HepG2 (cell line): Measurements from ENCODE around the gene KIF2C. TPM values are rescaled to one million over a fixed set of nuclear protein-coding genes. Genes with fewer than 3 reads are reported as not detected.
A peak's percentile ranks its signal among the peaks of the same experiment; 100 is the strongest.

Experiments
- ATAC-seq: fragments of 200-7000 bp; cut with Tn5 transposase; 3 replicates; pipeline ENCODE4 v1.9.1; 2020; ENCODE audit warnings: mild to moderate bottlenecking, moderate library complexity
- BruUV-seq: library from RNA; stranded (reverse); fragments of 400-500 nt; replicated peaks from 2 replicates; lab custom pipeline; 2021; lab: Mats Ljungman, UMichigan
- CTCF ChIA-PET: fragments of 300-600 bp; formaldehyde crosslinking; extraction: SDS; loops from one replicate; lab custom pipeline; 2021; ENCODE audit warnings: low total read pairs, inconsistent platforms, low intra/inter-chr PET ratio; lab: Yijun Ruan, JAX
- POLR2A ChIA-PET: fragments of 350-600 bp; sonication (Branson Sonifier 250); formaldehyde crosslinking; loops from one replicate; lab custom pipeline; 2020; ENCODE audit warnings: antibody characterized with exemption, inconsistent platforms; lab: Yijun Ruan, JAX
- DNase-seq: peaks from one replicate; pipeline ENCODE4 v3.0.0-alpha.2; 2015; ENCODE audit warnings: low spot score
- FAIRE-seq: peaks from 3 replicates; lab custom pipeline; 2011; peaks lifted over from hg19 to GRCh38; lab: Jason Lieb, UNC
- H2AFZ ChIP-seq: one replicate; pipeline ENCODE4 v1.6.1; 2011; ENCODE audit warnings: low read length, inconsistent platforms
- H3K27ac ChIP-seq: fragments of 300-600 bp; 3 replicates; pipeline ENCODE4 v1.8.0; 2011; ENCODE audit warnings: mixed run types, mild to moderate bottlenecking, mixed read lengths, low read length, inconsistent platforms; ENCODE audit not compliant: insufficient read depth; ENCODE audit errors: extremely low read length
- H3K27me3 ChIP-seq, 2 experiments: fragments of 200-600 bp in 1 of 2; 2 replicates in 1 of 2; 3 replicates in 1 of 2; pipeline versions ENCODE4 v1.6.0 to v1.8.0; 2011; ENCODE audit warnings: low read length in 2 of 2, mild to moderate bottlenecking in 2 of 2, moderate library complexity in 2 of 2, inconsistent platforms in 1 of 2; ENCODE audit not compliant: insufficient read depth in 2 of 2, control insufficient read depth in 1 of 2
- H3K36me3 ChIP-seq, 2 experiments: fragments of 200-600 bp in 1 of 2; replicated peaks in 1 of 2; 2 replicates in 1 of 2; 3 replicates in 1 of 2; pipeline versions ENCODE4 v1.5.1 to v1.8.0; 2011; ENCODE audit warnings: low read length in 2 of 2, inconsistent platforms in 1 of 2; ENCODE audit not compliant: insufficient read depth in 2 of 2, control insufficient read depth in 1 of 2
- H3K4me1 ChIP-seq: 2 replicates; pipeline ENCODE4 v1.5.1; 2012; ENCODE audit warnings: low read length, inconsistent platforms; ENCODE audit not compliant: insufficient read depth
- H3K4me2 ChIP-seq: 2 replicates; pipeline ENCODE4 v1.6.0; 2011; ENCODE audit warnings: low read depth, low read length, inconsistent platforms
- H3K4me3 ChIP-seq, 3 experiments: fragments of 200-600 bp in 1 of 3; sonication (generic), shearing (Covaris generic) in 1 of 3; replicated peaks in 1 of 3; 2 replicates each; pipeline ENCODE4 v1.5.1; 2011 to 2016; ENCODE audit warnings: low read length in 3 of 3, inconsistent platforms in 2 of 3, low read depth in 2 of 3, mild to moderate bottlenecking in 2 of 3, control low read depth in 1 of 3, mixed read lengths in 1 of 3; ENCODE audit not compliant: insufficient read depth in 1 of 3
- H3K79me2 ChIP-seq: one replicate; pipeline ENCODE4 v1.6.1; 2011; ENCODE audit warnings: low read length, inconsistent platforms; ENCODE audit not compliant: insufficient read depth
- H3K9ac ChIP-seq: 2 replicates; pipeline ENCODE4 v1.6.0; 2011; ENCODE audit warnings: mild to moderate bottlenecking, low read depth, low read length, inconsistent platforms; ENCODE audit not compliant: insufficient read depth
- H3K9me3 ChIP-seq: 2 replicates; pipeline ENCODE4 v1.5.1; 2012; ENCODE audit warnings: mild to moderate bottlenecking, low read length
- H4K20me1 ChIP-seq: 2 replicates; pipeline ENCODE4 v1.6.0; 2011; ENCODE audit warnings: inconsistent platforms, mild to moderate bottlenecking, low read length, moderate library complexity; ENCODE audit not compliant: insufficient read depth
- ASH2L ChIP-seq: fragments of 300-600, 200-600 bp; sonication (generic); IDR thresholded peaks from 2 replicates; pipeline ENCODE4 v1.7.0; 2017; ENCODE audit warnings: low read depth, mild to moderate bottlenecking, moderate library complexity, mixed read lengths, low read length; ENCODE audit not compliant: insufficient read length
- PATZ1 ChIP-seq: sonication (generic); formaldehyde crosslinking; IDR thresholded peaks from 2 replicates; pipeline ENCODE4 v1.4.0; 2020; ENCODE audit warnings: missing genetic modification reagents
- REST ChIP-seq, 2 experiments: IDR thresholded peaks; 2 replicates each; pipeline ENCODE4 v1.6.1; 2011 to 2012; ENCODE audit warnings: low read length in 2 of 2, borderline replicate concordance in 1 of 2, low read depth in 1 of 2, mild to moderate bottlenecking in 1 of 2, moderate library complexity in 1 of 2
- ZHX2 ChIP-seq, 2 experiments: sonication (generic) in 1 of 2; formaldehyde crosslinking in 1 of 2; IDR thresholded peaks; 2 replicates each; pipeline versions ENCODE4 v1.6.1 to v1.9.0; 2014 to 2022; ENCODE audit warnings: antibody characterized with exemption in 1 of 2, borderline replicate concordance in 1 of 2, inconsistent platforms in 1 of 2, low read depth in 1 of 2, missing genetic modification reagents in 1 of 2
- ZIK1 ChIP-seq: sonication (generic); formaldehyde crosslinking; IDR thresholded peaks from 2 replicates; pipeline ENCODE4 v1.5.0; 2020; ENCODE audit warnings: mild to moderate bottlenecking, low read depth, missing genetic modification reagents, borderline replicate concordance
- ZNF205 ChIP-seq: IDR thresholded peaks from 2 replicates; pipeline ENCODE4 v1.6.1; 2018; ENCODE audit warnings: missing biosample characterization, missing genetic modification reagents
- ZNF296 ChIP-seq: sonication (generic); formaldehyde crosslinking; conservative IDR thresholded peaks from 2 replicates; pipeline ENCODE4 v1.5.0; 2020; ENCODE audit warnings: mild to moderate bottlenecking, missing genetic modification reagents
- WGBS: methylation state at CpG from one replicate; pipeline ENCODE4 v1.1.6; 2017; ENCODE audit warnings: low lambda C conversion rate; 5-methylcytosine and 5-hydroxymethylcytosine counted together
- in situ Hi-C: cut with HindIII; loops from 2 replicates; pipeline ENCODE4 v1.10.0; 2017; ENCODE audit warnings: low pct_unique_long_range_greater_than_20kb; ENCODE audit not compliant: extremely low pct_ligation_motif_present
- intact Hi-C: fragments of 100-400 bp; cut with micrococcal nuclease; formaldehyde crosslinking; loops from one replicate; pipeline ENCODE4 v1.10.0; 2022; ENCODE audit not compliant: unreplicated experiment
- polyA plus RNA-seq, 8 experiments: library from polyadenylated mRNA; depleted of rRNA in 3 of 8; stranded (reverse) in 7 of 8; unstranded in 1 of 8; fragments of >200 nt; fragmentation: Illumina TruSeq in 4 of 8; extraction: Trizol in 4 of 8; gene quantifications; 2 replicates each; pipeline versions ENCODE4 v1.2.1 to v1.2.3, GENCODE V29; 2011 to 2016; ENCODE audit warnings: low read depth in 4 of 8, missing spikeins in 1 of 8, mixed read lengths in 1 of 8; ENCODE audit not compliant: insufficient read depth in 1 of 8
- total RNA-seq, 5 experiments: library from RNA; depleted of rRNA; stranded (reverse); fragments of >200 nt; fragmentation: Illumina TruSeq; extraction: Trizol; gene quantifications; 2 replicates each; pipeline ENCODE4 v1.2.3, GENCODE V29; 2016; ENCODE audit warnings: low read depth in 1 of 5

Gene KIF2C
- total and polyA plus RNA-seq, 2 of the 13 experiments (the other 11 are each of a cell fraction or from before 2014, with no cell fraction given): 29.7 to 53.7 TPM

- Histone ChIP-seq H3K4me3 (peak within 1 kb of the TSS; percentile 69 to 91 (median 90)), H3K79me2 (peaks cover 17% of the 10 kb centered on the region), H2AFZ (no peak within 1 kb of the TSS), H3K27ac (peak within 1 kb of the TSS; percentile 94), H3K4me1 (peaks cover 44% of the 10 kb centered on the region), H3K9me3 (no peaks in the 10 kb centered on the region), H3K27me3 (no peaks in the 10 kb centered on the region), H4K20me1 (0 out of 2 replicates have a peak, but pooled peaks cover 7% of the 10 kb centered on the region), H3K36me3 (peaks cover 6 to 27% of the 10 kb centered on the region in 2 experiments; a peak in 4 of 5 replicates), H3K4me2 (peak within 1 kb of the TSS; percentile 97), H3K9ac (peak within 1 kb of the TSS; percentile 89)
- ATAC-seq (peak; percentile 86), DNase-seq (peak; percentile 92), FAIRE-seq (peak; percentile 80)
- BruUV-seq: no TSS peak
- POLR2A ChIA-PET: interaction anchor here (0.7 to 6.7 kb wide), 31 partner anchors 9 to 743 kb away, joined by 3 to 237 read pairs (median 6); partner anchors contain the start of genes BEST4, BTBD19, DYNLT4 and MUTYH
- in situ Hi-C loops (no loop called here), intact Hi-C loops (no loop called here)
- 0% methylated on average over 29 of the region's 79 CpGs for WGBS
- CTCF ChIA-PET: interaction anchor here (1.2 to 1.6 kb wide), 2 partner anchors 11 to 36 kb away, joined by 3 to 4 read pairs; no protein-coding TSS in a partner anchor
- TF ChIP-seq ASH2L: peak; percentile 53
- TF ChIP-seq ZNF205 (CRISPR knock-in tag): peak; percentile 71; the same call in 1 of the 2 replicates
- TF ChIP-seq REST (IDR thresholded peaks at IDR 0.05; ENCODE audit: borderline replicate concordance in 1 of 2, low read depth in 1 of 2, low read length in 2 of 2): no peak
- 0 out of 2 replicates have a peak, but pooled peaks have one; percentile 73 for TF ChIP-seq ZIK1 (CRISPR knock-in tag)
- TF ChIP-seq ZNF296 (CRISPR knock-in tag): peak; percentile 53; the same call in 1 of the 2 replicates
- peak; percentile 78 for TF ChIP-seq PATZ1 (CRISPR knock-in tag)
- TF ChIP-seq ZHX2 (IDR thresholded peaks at IDR 0.05; ENCODE audit: low read depth): 0 out of 2 replicates have a peak, but pooled peaks have one; percentile 19
- no peak for TF ChIP-seq ZHX2 (CRISPR knock-in tag; IDR thresholded peaks at IDR 0.05; ENCODE audit: borderline replicate concordance)
Measured at GRCh38 chr1:44799770-44800584, 60.3 kb downstream of the KIF2C start, which contains the start of gene PLK3. Gene PLK3 (plus strand): TSS chr1:44800377. CDS start chr1:44800464, 87 bp downstream.
